Activated T-cell treated with anti-CD3 and anti-CD28 coated beads for 48 hours (primary cell): Measurements from ENCODE around the gene NPBWR2.
"Not testable (repeated sequence)": the region's sequence is repeated elsewhere in the genome, so short reads cannot be mapped to it uniquely, and the experiment has no call there.

ENCODE experiments used
- DNase-seq: peaks from one replicate; pipeline ENCODE4 v3.0.0-alpha.2; 2020; ENCODE audit warnings: low read depth

The NPBWR2 gene

DNA sequence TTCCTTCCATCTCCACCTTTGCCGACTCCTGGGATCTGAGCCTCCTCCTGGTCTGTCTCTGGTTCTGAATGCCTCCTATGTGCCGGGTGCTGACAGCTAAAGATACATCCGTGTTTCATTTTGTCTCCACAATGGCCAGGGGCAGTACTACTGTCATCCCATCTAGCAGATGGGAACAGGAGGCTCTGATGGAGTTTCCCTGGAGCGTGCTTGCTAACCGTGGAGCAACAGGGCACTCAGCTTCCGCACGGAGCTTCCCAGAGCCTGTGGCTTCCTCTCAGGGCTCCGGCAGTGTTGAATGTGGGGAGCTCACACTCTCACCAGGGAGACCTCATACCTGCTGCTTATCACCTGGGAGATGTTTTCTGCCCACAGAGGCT lies 11.9 kb upstream of the NPBWR2 start:
- DNase-seq, result no peak

DNA sequence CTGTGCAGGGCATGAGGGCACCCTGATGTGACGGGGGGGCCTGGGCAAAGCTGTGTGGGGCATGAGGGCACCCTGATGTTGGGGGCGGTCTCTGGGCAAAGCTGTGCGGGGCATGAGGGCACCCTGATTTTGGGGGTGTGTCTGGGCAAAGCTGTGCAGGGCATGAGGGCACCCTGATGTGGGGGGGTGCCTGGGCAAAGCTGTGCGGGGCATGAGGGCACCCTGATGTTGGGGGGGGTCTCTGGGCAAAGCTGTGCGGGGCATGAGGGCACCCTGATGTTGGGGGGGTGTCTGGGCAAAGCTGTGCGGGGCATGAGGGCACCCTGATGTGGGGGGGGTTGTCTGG lies 10.0 kb upstream of the NPBWR2 start:
- DNase-seq, result not testable (repeated sequence)

DNA sequence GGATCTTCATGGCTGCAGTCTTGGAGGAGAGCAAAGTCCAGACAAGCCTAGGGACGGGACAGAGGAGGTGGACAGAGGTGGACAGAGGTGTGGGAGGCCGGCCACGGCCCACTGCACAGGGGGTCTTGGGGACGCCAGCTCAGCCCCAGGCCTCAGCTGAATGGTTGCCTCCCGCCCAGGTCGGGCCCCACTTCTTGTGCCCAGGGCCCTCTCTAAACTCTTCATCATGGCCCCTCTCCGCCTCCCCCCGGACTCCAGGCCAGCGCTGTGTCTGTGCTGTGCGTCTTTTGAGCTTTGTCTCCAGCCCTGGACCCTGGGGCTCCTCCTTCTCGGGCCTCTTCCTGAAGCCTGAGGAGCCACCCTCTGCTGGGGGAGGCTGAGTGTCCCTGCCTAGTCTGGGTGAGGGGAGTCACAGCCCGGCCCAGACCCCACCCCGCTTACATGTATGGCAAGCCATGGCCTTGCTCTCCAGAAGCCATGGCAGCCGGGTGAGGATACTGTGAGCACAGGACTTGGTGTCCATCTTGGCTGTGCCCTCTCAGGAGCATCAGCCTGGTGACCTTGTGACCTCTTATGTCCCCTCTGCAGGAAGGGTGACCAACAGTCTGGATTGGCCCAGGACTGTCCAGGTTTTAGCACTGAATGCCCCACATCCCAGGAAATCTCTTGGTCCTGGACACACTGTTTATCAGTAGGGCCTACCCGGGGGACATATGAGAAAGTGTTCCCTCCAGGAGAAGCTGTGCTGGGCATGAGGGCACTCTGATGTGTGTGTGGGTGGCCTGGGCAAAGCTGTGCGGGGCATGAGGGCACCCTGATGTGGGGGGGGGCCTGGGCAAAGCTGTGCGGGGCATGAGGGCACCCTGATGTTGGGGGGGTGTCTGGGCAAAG lies 9.4 kb upstream of the NPBWR2 start:
- DNase-seq, result no peak

DNA sequence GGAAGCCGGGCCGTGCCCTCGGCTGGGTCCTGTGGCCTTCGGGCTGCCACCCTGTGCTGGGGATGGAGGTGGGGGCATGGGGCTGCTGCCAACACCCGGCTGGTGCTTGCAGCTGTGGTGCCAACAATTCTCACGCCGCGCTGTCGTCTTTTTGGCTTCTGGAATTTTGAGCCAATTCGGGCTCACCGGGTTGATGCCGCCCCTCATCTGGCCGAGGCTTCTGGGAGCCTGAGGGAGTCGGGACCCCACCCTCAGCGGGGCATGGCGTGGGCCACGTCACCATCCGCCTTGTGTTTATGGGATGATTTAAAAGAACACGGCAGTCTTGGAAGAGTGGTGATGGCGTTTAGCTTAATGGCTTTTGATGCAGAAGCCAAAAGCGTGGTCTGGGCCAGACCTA lies 8.7 kb upstream of the NPBWR2 start:
- DNase-seq, result no peak

DNA sequence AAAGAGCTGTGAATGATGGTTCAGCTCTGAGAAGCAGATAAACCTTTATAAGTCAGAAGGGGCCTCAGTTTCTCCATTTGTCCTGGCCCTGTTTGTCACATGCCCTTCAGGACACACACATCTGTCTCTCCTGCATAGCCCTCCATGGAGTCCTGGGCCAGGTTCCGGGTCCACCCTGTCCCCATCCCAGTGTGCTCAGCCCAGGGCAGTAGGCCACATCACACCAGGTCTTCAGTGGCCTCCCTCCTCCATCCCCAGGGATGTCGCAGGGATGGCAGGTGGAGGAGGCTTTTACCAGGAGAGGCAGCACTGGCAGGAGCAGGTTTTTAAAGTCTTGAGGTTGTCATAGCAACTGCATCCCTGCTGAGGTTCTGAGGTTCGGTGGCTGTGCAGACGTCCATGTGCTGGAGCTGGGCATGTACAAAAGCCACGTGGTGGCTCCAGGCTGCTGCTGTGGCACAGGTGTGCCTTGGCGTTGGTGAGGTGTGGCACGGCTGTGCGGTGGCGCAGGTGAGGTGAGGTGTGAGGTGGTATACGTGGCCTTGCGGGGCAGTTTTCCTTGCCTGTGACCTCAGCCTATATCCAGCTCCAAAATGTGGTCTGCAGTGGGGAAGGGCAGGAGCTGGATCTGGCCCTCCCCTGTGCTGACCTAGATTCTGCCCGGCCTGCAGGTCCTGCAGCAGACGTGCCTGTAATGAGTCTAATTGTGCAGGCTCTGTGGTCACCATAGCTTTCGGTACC lies 8.0 kb upstream of the NPBWR2 start:
- no peak for DNase-seq

DNA sequence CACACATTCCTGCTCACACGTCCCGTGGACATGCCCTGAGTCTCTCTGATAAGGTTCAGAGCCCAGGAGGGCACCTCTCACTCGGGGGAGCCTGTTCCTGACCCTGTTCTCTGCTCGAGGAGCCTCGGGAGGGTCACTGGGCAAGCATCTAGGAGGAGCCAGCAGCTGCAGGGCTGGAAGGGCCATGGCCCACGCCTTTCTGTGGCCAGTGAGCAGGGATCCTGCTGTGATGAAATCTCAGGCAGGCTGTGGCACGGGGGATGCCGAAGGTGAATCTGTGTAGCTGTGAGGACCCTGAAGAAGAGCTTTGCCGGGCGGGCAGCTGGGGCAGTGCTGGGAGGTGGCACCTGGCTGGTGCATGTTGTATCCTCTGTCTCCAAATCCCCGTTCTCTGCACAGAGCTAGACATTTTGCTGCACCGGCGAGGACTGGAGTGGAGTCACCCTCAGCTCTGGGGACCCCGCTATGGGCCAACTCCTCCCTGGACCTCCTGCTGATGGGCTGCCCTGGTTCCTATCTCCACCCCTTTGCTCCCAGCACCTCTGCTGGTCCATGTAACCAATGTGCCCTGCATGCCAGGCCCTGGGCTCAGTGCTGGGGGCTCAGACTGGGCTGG lies 7.1 kb upstream of the NPBWR2 start:
- DNase-seq, result no peak

DNA sequence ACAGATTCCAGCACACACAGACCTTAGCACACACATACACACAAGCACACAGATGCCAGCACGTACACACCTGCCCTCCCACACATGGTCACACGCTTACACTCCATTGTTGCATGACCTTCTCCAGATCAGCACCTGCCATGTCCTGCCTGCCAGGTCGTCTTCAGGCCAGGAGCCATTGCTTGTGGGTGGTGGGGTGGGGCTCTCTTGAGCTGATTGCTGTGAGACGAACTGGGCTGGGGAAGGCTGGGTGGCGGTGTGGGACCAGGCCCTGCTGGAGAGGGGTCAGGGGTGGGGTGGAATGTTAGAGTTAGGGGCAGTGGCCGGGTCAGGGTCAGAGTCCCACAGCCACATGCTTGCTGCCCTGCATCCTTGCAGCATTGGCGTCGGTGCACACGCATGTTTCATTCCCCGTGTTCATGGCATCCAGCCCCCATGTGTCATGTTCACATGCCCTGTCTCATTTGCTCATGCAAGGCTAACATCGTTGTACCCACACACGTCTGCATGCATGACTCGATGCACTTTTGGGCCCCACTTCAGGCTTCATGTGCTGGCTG lies 6.5 kb upstream of the NPBWR2 start:
- DNase-seq, result no peak

DNA sequence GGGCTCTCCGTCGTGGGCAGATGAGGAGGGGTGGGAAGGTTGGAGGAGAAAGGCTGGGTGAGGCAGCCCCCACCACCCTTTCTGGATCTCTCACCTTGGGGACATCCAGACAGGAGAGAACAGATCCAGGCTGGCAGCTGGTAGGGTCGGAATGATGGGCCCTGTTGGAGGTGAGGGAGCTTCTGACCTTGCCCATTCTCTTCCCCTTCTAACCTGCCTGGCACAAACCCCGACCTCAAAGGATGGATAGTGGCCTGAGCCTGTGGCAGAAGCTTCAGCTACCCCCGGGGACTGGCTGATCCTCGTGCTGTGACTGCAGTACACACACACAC lies 6.0 kb upstream of the NPBWR2 start:
- DNase-seq, result no peak

DNA sequence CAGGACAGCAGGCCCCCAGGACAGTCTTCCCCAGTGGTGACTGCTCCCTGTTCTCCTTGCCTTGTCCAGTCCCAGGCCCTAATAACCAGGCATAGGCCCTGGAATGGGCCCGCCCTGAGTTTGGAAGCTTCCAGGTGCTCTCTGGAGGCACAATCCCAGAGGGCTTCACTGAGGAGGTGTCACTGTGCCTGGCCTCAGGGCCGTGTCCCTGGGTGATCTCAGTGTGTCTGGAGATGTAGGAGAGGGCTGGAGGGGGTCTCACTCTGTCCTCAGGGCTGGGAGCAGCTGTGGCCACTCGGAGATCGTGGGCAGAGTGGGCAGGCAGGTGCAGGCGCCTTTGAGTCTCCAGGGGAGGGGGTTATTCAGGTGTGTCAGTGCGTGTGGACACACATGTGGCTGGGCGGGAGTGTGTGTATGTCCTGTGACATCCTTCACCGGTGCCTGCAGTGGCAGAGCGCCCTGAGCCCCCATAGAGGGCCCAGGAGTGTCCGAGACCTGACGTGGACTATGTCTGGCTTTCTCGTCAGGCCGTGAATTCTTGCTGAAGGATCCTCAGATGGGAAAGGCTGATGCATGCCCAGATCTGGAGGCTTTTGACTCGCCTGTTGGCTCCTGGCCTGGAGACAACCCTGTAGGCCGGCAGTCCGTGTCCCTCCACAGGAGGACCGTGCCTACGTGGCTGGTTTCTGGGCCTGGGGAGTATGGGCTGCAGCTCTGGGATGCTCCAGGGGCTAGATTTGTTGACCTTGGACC lies 5.5 kb upstream of the NPBWR2 start:
- no peak for DNase-seq

DNA sequence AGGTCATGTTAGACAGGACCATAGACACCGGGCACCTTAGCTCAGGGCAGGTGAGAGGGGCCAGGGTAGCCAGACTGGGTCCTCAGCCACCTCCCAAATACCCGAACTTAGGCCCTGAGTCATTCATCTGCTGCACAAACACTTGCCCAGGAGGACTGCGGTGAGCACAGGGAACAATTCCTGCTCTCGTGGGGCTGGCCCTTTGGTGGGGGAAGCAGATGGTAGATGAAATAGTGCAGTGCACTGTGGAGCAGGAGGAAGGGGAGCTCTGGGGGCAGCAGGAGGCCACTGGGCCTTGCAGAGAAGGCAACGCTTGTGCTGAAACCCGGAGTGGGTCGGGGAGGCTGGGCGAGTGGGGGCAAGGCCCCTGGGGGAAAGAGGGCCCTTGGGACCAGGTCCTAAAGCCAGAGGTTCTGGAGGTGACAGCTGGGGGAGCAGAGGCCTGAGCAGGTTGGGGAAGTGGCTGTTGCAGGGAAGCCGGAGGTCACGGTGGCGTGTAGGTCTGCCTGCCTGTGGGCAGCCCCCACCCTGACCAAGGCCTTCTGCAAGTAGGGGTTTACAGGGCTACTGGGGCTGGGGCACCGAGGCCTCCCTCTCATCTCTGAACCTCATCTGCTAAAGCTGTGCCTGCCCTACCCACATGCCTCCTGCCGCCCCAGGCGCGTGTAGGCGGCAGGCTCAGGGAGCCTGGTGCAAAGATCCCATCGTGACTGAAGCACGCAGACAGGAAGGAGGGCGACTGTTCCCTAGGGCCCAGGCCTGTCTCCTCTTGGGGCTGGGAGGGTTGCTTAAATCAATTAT lies 4.7 kb upstream of the NPBWR2 start:
- no peak for DNase-seq

DNA sequence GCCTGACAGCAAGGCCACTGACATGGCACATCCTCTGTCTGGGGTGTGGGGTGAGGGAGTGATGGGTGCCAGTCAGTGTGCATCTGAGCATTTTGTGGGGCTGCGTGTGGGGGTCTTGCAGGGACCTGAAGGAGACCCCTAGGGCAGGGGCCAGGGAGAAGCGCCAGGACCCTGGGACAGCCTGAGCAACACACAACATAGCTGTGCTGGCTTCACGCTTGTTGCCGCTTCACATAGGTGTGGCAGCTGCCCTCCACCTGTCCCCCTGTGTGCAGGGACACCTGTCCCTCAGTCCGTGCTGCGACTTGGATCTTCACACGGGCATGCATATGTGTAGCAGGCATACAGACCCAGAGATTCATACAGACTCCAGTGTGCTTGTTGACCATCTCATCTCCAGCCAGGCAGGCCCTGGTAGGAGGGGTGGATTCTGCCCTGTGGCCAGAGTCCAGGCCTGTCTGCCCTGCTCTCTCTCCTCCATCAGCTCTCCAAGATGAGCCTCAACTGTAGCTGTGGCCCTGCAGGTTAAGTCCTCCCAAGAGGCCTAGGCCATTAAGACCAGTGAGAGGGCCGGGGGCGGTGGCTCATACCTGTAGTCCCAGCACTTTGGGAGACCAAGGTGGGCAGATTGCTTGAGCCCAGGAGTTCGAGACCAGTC lies 3.2 kb upstream of the NPBWR2 start:
- no peak for DNase-seq

DNA sequence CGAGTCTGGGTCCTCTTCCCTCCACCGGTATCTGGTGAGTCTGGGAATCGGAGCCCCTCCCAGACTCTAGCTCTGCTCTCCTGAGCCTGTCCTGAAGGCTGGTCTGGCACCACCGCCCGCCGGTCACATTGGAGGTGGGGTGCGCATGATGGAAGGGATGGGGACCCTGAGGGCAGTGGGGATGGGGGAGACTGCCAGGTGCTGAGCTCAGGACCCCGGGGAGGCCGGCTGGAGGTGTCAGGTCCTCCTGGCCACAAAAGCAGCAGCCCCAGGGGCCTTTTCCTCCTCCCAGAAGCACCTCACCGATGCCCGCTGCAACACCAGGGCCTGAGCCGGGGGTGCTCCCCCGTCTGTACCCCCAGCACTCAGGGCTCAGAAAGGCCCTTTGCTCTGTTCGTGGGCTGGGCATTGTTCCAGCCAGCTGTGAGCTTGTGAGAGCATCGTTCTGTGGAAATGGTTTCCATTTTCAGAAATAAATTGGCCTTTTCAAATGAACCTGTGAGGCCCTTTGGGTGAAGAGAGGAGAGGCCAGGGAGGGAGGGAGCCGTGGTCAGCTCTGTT lies 2.5 kb upstream of the NPBWR2 start:
- DNase-seq, result no peak

DNA sequence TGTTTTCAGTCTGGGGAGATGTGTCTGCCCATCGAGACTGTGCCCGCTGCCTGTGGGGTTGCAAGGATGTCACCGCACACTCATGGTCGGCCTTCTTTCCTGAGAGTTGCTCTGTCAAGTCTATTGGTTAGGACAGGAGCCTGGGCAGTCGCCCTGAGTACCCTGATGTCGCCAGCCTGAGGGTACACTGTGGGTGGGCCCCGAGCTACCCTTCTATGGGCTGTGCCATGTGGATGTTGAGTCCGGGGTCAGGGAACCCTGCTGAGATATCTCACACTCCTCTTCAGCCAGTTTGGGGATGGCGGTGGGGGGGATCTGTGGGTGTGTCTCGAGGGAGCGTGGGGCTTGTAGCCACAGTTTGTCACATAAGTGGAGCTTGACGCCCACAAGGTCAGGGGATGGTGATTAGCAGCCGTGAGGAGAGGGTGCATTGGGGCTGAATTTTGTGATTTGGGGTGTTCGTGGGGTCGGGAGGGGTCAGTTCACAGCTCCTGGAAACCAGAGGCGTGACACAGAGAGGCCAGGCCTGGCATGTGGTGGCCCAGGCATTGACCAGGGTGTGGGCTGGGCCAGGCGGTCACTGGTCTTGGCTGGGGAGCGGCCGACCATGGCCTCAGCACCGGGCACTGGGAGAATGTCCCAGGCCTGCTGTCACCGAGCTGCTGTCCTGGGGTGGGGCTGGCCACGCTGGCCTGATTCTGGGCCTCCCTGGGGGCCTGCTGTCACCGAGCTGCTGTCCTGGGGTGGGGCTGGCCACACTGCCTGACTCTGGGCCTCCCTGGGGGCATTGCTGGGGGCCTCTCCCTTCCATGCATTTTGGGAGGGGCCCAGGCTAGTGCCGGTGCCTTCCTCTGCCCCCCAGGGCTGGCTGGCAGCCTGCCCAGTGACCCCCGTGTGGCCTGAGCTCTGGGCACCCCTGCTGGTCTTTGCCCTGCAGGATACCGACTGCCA lies 1.6 kb upstream of the NPBWR2 start:
- DNase-seq, result no peak

DNA sequence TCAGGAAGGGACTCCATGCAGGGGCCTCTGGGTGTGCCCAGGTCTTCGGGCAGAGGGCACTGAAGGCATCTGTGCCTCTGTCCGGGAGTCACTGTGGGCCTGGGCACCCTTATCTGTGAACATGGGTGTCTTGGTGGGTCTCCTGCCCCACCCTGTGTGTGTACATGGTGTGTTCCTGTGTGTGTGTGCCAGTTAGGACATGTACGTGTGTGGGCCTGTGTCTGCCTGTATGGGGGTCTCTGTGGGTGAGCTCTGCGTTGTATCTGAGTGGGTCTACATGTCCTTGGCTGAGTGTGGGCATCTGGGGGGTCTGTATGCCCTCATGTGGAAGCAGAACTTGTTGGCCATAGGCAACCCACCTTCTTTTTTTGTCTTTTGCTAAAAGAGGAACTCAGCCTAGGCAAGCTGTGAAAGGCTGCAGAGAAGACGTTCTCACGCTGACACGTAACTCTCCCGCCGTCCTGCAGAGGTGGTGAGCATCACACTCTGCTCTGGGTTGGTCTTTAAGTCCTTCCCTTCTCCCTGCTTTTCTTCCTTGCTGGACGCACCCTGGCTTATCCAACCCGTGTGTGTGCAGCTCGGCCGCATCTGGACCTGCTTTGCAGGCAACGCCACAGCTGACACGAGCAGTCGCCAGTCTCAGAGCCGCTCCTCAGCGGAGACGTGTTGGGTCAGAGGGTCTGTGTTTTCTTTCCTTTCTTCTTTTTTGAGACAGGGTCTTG lies 532 bp upstream of the NPBWR2 start:
- DNase-seq, result no peak

DNA sequence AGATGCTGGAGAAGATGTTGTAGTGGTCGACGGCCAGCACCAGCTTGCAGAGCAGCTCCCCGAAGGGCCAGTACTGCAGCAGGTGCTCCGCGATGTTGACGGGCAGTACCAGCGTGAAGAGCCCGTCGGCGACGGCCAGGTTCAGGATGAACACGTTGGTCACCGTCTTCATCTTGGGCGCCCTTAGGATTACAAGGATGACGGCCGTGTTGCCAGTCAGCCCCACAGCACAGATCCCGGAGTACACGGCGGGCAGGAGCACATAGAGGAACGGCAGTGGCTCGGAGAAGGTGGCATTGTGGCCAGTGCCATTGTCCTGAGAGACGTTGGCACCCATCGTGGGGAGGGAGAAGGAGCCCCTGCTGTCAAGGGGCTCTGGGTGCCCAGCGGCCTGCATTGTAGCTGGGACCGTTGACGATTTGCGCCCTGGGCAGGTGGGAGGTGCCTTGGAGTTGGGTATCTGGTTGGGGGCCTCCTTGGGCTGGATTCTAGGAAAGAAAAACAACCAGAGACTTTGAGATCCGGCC lies 867 bp downstream of the NPBWR2 start:
- DNase-seq, result no peak

DNA sequence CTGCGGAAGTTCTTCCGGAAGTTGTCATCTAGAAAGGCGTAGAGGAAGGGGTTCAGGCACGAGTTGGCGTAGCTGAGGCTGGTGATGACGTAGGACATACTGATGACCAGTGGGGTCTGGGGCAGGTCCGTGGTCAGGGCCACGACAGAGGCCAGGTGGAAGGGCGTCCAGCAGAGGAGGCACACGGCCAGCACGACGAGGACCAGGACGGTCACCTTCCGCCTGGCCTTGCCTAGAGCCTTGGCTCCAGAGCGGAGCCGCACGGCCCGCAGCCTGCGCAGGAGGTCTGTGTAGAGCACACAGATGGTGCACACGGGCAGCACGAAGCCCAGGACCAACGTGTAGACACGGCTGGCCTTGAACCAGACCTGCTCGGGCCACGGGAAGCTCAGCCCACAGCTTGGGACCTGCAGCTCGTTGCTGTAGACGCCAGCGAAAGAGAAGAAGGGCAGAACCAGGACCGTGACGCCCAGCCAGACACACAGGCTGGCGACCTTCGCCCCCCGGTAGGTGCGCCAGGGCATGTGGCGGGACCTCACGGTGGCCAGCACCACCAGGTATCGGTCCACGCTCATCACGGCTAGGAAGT lies 1.4 kb downstream of the NPBWR2 start:
- no peak for DNase-seq

DNA sequence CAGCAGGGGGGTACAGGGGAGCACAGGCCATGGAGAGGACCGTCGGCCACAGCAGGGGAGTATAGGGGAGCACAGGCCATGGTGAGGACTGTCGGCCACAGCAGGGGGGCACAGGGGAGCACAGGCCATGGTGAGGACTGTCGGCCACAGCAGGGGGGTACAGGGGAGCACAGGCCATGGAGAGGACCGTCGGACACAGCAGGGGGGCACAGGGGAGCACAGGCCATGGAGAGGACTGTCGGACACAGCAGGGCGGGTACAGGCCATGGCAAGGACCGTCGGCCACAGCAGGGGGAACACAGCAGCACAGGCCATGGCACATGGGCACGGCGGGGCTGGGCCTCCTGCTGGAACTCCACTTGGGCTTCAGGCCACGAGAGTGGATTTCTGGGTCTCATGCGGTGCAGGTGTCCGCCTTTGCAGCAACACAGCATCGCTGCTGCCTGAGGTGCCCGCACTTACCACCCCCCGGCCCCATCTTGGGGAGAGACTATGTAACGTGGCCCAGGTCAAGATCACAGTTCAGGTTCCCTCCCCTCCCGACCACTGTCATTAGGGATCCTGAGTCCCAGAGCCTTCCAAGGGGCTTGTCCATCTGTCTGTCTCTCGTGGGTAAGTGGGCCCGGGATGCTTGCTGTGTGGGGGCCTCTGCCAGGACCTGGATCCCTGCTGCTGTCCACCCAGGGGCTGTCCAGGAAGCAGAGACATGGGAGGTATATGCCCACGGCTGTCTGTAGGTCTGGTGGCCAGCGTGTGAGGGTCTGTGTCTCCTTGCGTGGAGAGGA lies 2.5 kb downstream of the NPBWR2 start:
- DNase-seq, result no peak
